Vagina (tissue), 2 donors: ENCODE results near the gene ANO6.

ENCODE experiments used
- CTCF ChIP-seq, 3 experiments: fragments of 450-650 bp in 2 of 3; fragments of 200-600 bp in 1 of 3; sonication (generic) in 1 of 3; IDR thresholded peaks; one replicate each; pipeline ENCODE4 v1.5.1; 2017 to 2019; ENCODE audit warnings: antibody characterized with exemption in 3 of 3, mild to moderate bottlenecking in 2 of 3, moderate library complexity in 2 of 3
- POLR2A ChIP-seq, 2 donors: fragments of 450-650 bp; IDR thresholded peaks; one replicate each; pipeline ENCODE4 v1.6.1; 2017; ENCODE audit warnings: antibody characterized with exemption in 2 of 2, mild to moderate bottlenecking in 2 of 2, moderate library complexity in 2 of 2
- POLR2AphosphoS5 ChIP-seq, 2 donors: sonication (generic); formaldehyde crosslinking; IDR thresholded peaks; one replicate each; pipeline ENCODE4 v1.9.0; 2017; ENCODE audit warnings: antibody characterized with exemption in 2 of 2, mild to moderate bottlenecking in 2 of 2, low read depth in 1 of 2; ENCODE audit not compliant: insufficient read depth in 1 of 2

- TF ChIP-seq CTCF (IDR thresholded peaks at IDR 0.05): no peak
- no peak for TF ChIP-seq POLR2A (IDR thresholded peaks at IDR 0.05)
- no peak for TF ChIP-seq POLR2AphosphoS5 (IDR thresholded peaks at IDR 0.05; ENCODE audit: insufficient read depth in 1 of 2, low read depth in 1 of 2)
Observed at GRCh38 chr12:45402288-45402687, 186.4 kb downstream of the ANO6 start.
